Endothelial cell of umbilical vein (primary cell): ENCODE results near the gene CCDC60. TPM values are rescaled to one million over a fixed set of nuclear protein-coding genes. Genes with fewer than 3 reads are reported as not detected.

Experiments used
- BruUV-seq: library from RNA; stranded (reverse); fragments of 400-500 nt; replicated peaks from 2 replicates; lab custom pipeline; 2021; lab: Mats Ljungman, UMichigan
- CTCF ChIA-PET: fragments of 300-600, 350-600 bp; sonication (Branson Sonifier 250); formaldehyde crosslinking; loops from one replicate; lab custom pipeline; 2021; ENCODE audit warnings: antibody characterized with exemption, inconsistent platforms; lab: Charles Lee
- POLR2A ChIA-PET: fragments of 300-600, 350-600 bp; sonication (Branson Sonifier 250); formaldehyde crosslinking; loops from one replicate; lab custom pipeline; 2021; ENCODE audit warnings: antibody characterized with exemption, inconsistent platforms; lab: Charles Lee
- DNase-seq: peaks from one replicate; pipeline ENCODE4 v3.0.0-alpha.2; 2011; ENCODE audit warnings: low read depth, low spot score
- FAIRE-seq: peaks from 2 replicates; lab custom pipeline; 2011; peaks lifted over from hg19 to GRCh38; lab: Jason Lieb, UNC
- H2AFZ ChIP-seq: 2 replicates; pipeline ENCODE4 v1.6.0; 2012; ENCODE audit warnings: low read depth, low read length, control low read depth, inconsistent platforms
- H3K27ac ChIP-seq: 2 replicates; pipeline ENCODE4 v1.5.1; 2011; ENCODE audit warnings: low read depth, mild to moderate bottlenecking, control low read depth, low read length, moderate library complexity; ENCODE audit not compliant: insufficient read depth
- H3K27me3 ChIP-seq, 2 experiments: 2 replicates each; pipeline versions ENCODE4 v1.6.0 to v1.6.1; 2011; ENCODE audit warnings: low read length in 2 of 2, mixed read lengths in 1 of 2; ENCODE audit not compliant: control insufficient read depth in 2 of 2, insufficient read depth in 2 of 2
- H3K36me3 ChIP-seq, 2 experiments: 2 replicates in 1 of 2; 3 replicates in 1 of 2; pipeline ENCODE4 v1.5.1; 2011; ENCODE audit warnings: low read length in 2 of 2, mild to moderate bottlenecking in 1 of 2, moderate library complexity in 1 of 2; ENCODE audit not compliant: control insufficient read depth in 2 of 2, insufficient read depth in 2 of 2; ENCODE audit errors: extremely low read depth in 1 of 2
- H3K4me1 ChIP-seq: 3 replicates; pipeline ENCODE4 v1.5.1; 2011; ENCODE audit warnings: mild to moderate bottlenecking, low read length; ENCODE audit not compliant: control insufficient read depth, insufficient read depth; ENCODE audit errors: extremely low read depth
- H3K4me2 ChIP-seq: 2 replicates; pipeline ENCODE4 v1.6.1; 2011; ENCODE audit warnings: low read length, control low read depth, mixed read lengths; ENCODE audit not compliant: insufficient read depth
- H3K4me3 ChIP-seq, 3 experiments: fragments of 200-600 bp in 1 of 3; sonication (generic), shearing (Covaris generic) in 1 of 3; replicated peaks in 1 of 3; 2 replicates each; pipeline ENCODE4 v1.5.1; 2011 to 2016; ENCODE audit warnings: control low read depth in 3 of 3, low read length in 3 of 3, mild to moderate bottlenecking in 2 of 3, inconsistent platforms in 1 of 3, low read depth in 1 of 3, moderate library complexity in 1 of 3; ENCODE audit not compliant: insufficient read depth in 1 of 3
- H3K79me2 ChIP-seq: 2 replicates; pipeline ENCODE4 v1.6.0; 2012; ENCODE audit warnings: low read length, inconsistent platforms; ENCODE audit not compliant: control insufficient read depth, insufficient read depth
- H3K9ac ChIP-seq: replicated peaks from 2 replicates; pipeline ENCODE3; 2011; ENCODE audit warnings: low read length, control low read depth; ENCODE audit not compliant: insufficient read depth; ENCODE audit errors: extremely low read depth
- H3K9me1 ChIP-seq: replicated peaks from 3 replicates; pipeline ENCODE4 v1.6.0; 2011; ENCODE audit warnings: mild to moderate bottlenecking, low read length; ENCODE audit not compliant: control insufficient read depth, insufficient read depth; ENCODE audit errors: extremely low read depth
- H3K9me3 ChIP-seq: replicated peaks from 2 replicates; pipeline ENCODE4 v1.5.1; 2012; ENCODE audit warnings: low read length, inconsistent platforms; ENCODE audit not compliant: control insufficient read depth, insufficient read depth
- H4K20me1 ChIP-seq: replicated peaks from 2 replicates; pipeline ENCODE3; 2011; ENCODE audit warnings: mild to moderate bottlenecking, low read length; ENCODE audit not compliant: control insufficient read depth, insufficient read depth; ENCODE audit errors: extremely low read depth
- CTCF ChIP-seq, 2 donors: IDR thresholded peaks; 1 replicate in 1 of 2; 2 replicates in 1 of 2; pipeline ENCODE4 v1.5.1; 2011; ENCODE audit warnings: low read length in 2 of 2, mild to moderate bottlenecking in 2 of 2, moderate library complexity in 2 of 2, control low read depth in 1 of 2, inconsistent platforms in 1 of 2, low read depth in 1 of 2; ENCODE audit not compliant: insufficient read depth in 1 of 2; ENCODE audit errors: extremely low read depth in 1 of 2
- EZH2 ChIP-seq: IDR thresholded peaks from 2 replicates; pipeline ENCODE4 v1.6.1; 2012; ENCODE audit warnings: borderline replicate concordance, low read depth, mild to moderate bottlenecking, moderate library complexity, low read length, inconsistent platforms; ENCODE audit not compliant: severe bottlenecking
- FOS ChIP-seq: IDR thresholded peaks from 2 replicates; pipeline ENCODE4 v1.6.1; 2011; ENCODE audit warnings: mild to moderate bottlenecking, low read length, moderate library complexity, borderline replicate concordance; ENCODE audit not compliant: insufficient read depth
- GATA2 ChIP-seq: IDR thresholded peaks from 2 replicates; pipeline ENCODE4 v1.7.0; 2011; ENCODE audit warnings: low read depth, mild to moderate bottlenecking, moderate library complexity, mixed read lengths, low read length; ENCODE audit not compliant: insufficient read length, insufficient read depth
- JUN ChIP-seq: IDR thresholded peaks from 2 replicates; pipeline ENCODE4 v1.6.1; 2011; ENCODE audit warnings: borderline replicate concordance, low read depth; ENCODE audit not compliant: insufficient read length, insufficient read depth
- MAX ChIP-seq: IDR thresholded peaks from 2 replicates; pipeline ENCODE4 v1.6.1; 2011; ENCODE audit not compliant: insufficient read depth, insufficient read length
- MYC ChIP-seq: IDR thresholded peaks from one replicate; pipeline ENCODE4 v1.6.1; 2011; ENCODE audit warnings: mild to moderate bottlenecking, low read depth, low read length
- POLR2A ChIP-seq: IDR thresholded peaks from 2 replicates; pipeline ENCODE4 v1.6.1; 2012; ENCODE audit warnings: low read depth, mild to moderate bottlenecking, control low read depth, low read length
- POLR2AphosphoS5 ChIP-seq: IDR thresholded peaks from 2 replicates; pipeline ENCODE4 v1.6.1; 2012; ENCODE audit warnings: low read depth, mild to moderate bottlenecking, control low read depth, low read length, moderate library complexity; ENCODE audit not compliant: insufficient read depth
- dilution Hi-C: fragments of 300-500 bp; cut with MboI; formaldehyde crosslinking; loops from one replicate; pipeline ENCODE4 v1.15.0; 2019; ENCODE audit warnings: low sequenced_read_pairs; ENCODE audit not compliant: extremely low pct_ligation_motif_present
- intact Hi-C: fragments of 100-400 bp; cut with micrococcal nuclease; formaldehyde crosslinking; loops from one replicate; pipeline ENCODE4 v1.10.0; 2022
- polyA plus RNA-seq, 4 experiments: library from polyadenylated mRNA; depleted of rRNA in 3 of 4; stranded (reverse) in 3 of 4; unstranded in 1 of 4; fragments of >200 nt; gene quantifications; 2 replicates each; pipeline versions ENCODE4 v1.2.1 to v1.2.3, GENCODE V29; 2011 to 2012; ENCODE audit warnings: missing spikeins in 1 of 4
- total RNA-seq: library from RNA; stranded (reverse); gene quantifications from 2 replicates; pipeline ENCODE4 v1.2.3, GENCODE V29; 2021

CCDC60 gene
- total and polyA plus RNA-seq, 2 donors (not counting 3 experiments of a cell fraction or from before 2014, with no cell fraction given): not detected

GRCh38 chr12:119302451-119303080 is 32.0 kb upstream of the CCDC60 start:
- Histone ChIP-seq H3K36me3 (no peaks in the 10 kb centered on the region), H3K4me1 (no peaks in the 10 kb centered on the region), H3K27ac (no peak overlapping the region), H3K4me3 (no peak overlapping the region), H3K79me2 (no peaks in the 10 kb centered on the region), H2AFZ (no peak overlapping the region), H3K9me3 (peaks cover 3% of the 10 kb centered on the region), H4K20me1 (no peaks in the 10 kb centered on the region), H3K27me3 (no peaks in the 10 kb centered on the region), H3K4me2 (no peak overlapping the region), H3K9ac (no peak overlapping the region), H3K9me1 (no peaks in the 10 kb centered on the region)
- ChIA-PET CTCF (no interaction called here), POLR2A (no interaction called here)
- DNase-seq (no peak), FAIRE-seq (no peak)
- TF ChIP-seq MYC (no peak), POLR2AphosphoS5 (no peak), FOS (no peak), MAX (no peak), GATA2 (no peak), JUN (no peak), EZH2 (no peak), POLR2A (no peak), CTCF (IDR thresholded peaks at IDR 0.05; ENCODE audit: extremely low read depth in 1 of 2, insufficient read depth in 1 of 2, low read depth in 1 of 2, low read length in 2 of 2) (no peak)
- BruUV-seq: no TSS peak
- intact Hi-C loops (no loop called here), dilution Hi-C loops (no loop called here)
